GM21423 (cell line): ENCODE data around the gene USP17L13.
"Not testable (repeated sequence)": the region's sequence is repeated elsewhere in the genome, so short reads cannot be mapped to it uniquely, and the experiment has no call there.

Experiments
- ATAC-seq: cut with Tn5 transposase; IDR thresholded peaks from one replicate; pipeline ENCODE4 v1.9.1; 2021; ENCODE audit warnings: mild to moderate bottlenecking, moderate library complexity; ENCODE audit not compliant: unreplicated experiment

The USP17L13 gene

DNA sequence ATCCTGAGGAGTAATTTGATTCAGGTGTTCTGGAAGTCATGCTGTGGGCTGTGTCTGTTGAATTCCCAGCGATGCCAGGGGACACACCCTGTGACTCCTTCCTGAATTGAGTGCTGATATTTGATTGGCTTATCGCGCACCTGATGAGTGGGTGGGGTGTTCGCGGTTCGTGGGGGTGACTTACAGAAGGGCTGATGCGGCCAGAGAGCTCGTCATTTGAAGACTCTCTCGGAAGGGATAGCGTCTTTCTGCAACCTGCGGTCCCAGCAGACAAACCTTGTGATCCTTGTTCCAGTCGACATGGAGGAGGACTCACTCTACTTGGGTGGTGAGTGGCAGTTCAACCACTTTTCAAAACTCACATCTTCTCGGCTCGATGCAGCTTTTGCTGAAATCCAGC is at the start of gene USP17L13:
TSS of gene USP17L13 (plus strand) at position 301 of the 400 bp plus-strand sequence. CDS start at position 301, 0 bp downstream.
- ATAC-seq = not testable (repeated sequence)

DNA sequence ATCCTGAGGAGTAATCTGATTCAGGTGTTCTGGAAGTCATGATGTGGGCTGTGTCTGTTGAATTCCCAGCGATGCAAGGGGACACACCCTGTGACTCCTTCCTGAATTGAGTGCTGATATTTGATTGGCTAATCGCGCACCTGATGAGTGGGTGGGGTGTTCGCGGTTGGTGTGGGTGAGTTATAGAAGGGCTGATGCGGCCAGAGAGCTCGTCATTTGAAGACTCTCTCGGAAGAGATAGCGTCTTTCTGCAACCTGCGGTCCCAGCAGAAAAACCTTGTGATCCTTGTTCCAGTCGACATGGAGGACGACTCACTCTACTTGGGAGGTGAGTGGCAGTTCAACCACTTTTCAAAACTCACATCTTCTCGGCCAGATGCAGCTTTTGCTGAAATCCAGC is 14.3 kb upstream of the USP17L13 start, which contains the start of gene USP17L10:
TSS of gene USP17L10 (plus strand) at position 301 of the 400 bp plus-strand sequence. CDS start at position 301, 0 bp downstream.
- not testable (repeated sequence) for ATAC-seq

GRCh38 chr4:9214701-9215100 is 10.0 kb upstream of the USP17L13 start:
- not testable (repeated sequence) for ATAC-seq

- not testable (repeated sequence) for ATAC-seq
Measured at GRCh38 chr4:9215105-9215504, 9.6 kb upstream of the USP17L13 start, which contains the start of gene USP17L11. Gene USP17L11, plus strand, starts transcription at chr4:9215405. Its CDS starts 0 bp downstream, at chr4:9215405.

DNA sequence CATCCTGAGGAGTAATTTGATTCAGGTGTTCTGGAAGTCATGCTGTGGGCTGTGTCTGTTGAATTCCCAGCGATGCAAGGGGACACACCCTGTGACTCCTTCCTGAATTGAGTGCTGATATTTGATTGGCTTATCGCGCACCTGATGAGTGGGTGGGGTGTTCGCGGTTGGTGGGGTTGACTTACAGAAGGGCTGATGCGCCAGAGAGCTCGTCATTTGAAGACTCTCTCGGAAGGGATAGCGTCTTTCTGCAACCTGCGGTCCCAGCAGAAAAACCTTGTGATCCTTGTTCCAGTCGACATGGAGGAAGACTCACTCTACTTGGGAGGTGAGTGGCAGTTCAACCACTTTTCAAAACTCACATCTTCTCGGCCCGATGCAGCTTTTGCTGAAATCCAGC is 4.8 kb upstream of the USP17L13 start, which contains the start of gene USP17L12:
TSS of gene USP17L12 (plus strand) at position 301 of the 400 bp plus-strand sequence. CDS start at position 301, 0 bp downstream.
- not testable (repeated sequence) for ATAC-seq

DNA sequence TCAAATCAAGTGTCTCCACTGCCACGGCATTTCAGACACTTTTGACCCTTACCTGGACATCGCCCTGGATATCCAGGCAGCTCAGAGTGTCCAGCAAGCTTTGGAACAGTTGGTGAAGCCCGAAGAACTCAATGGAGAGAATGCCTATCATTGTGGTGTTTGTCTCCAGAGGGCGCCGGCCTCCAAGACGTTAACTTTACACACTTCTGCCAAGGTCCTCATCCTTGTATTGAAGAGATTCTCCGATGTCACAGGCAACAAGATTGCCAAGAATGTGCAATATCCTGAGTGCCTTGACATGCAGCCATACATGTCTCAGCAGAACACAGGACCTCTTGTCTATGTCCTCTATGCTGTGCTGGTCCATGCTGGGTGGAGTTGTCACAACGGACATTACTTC is 5.6 kb downstream of the USP17L13 start:
- ATAC-seq = not testable (repeated sequence)

GRCh38 chr4:9234085-9234484 is 9.4 kb downstream of the USP17L13 start, which contains the start of gene USP17L15:
Gene USP17L15, plus strand, starts transcription at chr4:9234385. Its CDS starts 0 bp downstream, at chr4:9234385.
- ATAC-seq = not testable (repeated sequence)

DNA sequence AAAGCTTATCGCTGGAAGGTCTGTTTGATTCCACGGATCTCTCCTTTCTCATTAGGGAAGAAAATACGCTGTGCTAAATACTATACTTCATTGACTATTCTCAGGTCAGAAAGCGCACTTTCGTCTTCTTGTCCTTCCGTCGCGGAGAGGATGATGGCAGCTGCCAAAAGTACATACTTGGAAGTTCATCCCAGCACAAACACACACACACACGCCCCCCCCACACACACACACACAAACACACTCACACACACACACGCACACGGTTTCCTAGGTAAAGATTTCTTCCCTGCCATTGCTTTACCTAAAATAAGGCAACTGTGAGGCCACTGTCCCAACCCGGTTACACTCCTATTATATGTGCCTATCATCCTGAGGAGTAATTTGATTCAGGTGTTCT is 13.8 kb downstream of the USP17L13 start:
- not testable (repeated sequence) for ATAC-seq

DNA sequence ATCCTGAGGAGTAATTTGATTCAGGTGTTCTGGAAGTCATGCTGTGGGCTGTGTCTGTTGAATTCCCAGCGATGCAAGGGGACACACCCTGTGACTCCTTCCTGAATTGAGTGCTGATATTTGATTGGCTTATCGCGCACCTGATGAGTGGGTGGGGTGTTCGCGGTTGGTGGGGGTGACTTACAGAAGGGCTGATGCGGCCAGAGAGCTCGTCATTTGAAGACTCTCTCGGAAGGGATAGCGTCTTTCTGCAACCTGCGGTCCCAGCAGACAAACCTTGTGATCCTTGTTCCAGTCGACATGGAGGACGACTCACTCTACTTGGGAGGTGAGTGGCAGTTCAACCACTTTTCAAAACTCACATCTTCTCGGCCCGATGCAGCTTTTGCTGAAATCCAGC is 18.9 kb downstream of the USP17L13 start, which contains the start of gene USP17L17:
TSS of gene USP17L17 (plus strand) at position 301 of the 400 bp plus-strand sequence. CDS start at position 301, 0 bp downstream.
- not testable (repeated sequence) for ATAC-seq

DNA sequence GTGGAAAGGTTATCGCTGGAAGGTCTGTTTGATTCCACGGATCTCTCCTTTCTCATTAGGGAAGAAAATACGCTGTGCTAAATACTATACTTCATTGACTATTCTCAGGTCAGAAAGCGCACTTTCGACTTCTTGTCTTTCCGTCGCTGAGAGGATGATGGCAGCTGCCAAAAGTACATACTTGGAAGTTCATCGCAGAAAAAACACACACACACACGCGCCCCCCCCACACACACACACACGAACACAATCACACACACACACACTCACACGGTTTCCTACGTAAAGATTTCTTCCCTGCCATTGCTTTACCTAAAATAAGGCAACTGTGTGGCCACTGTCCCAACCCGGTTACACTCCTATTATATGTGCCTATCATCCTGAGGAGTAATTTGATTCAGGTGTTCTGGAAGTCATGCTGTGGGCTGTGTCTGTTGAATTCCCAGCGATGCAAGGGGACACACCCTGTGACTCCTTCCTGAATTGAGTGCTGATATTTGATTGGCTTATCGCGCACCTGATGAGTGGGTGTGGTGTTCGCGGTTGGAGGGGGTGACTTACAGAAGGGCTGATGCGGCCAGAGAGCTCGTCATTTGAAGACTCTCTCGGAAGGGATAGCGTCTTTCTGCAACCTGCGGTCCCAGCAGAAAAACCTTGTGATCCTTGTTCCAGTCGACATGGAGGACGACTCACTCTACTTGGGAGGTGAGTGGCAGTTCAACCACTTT is 23.4 kb downstream of the USP17L13 start, which contains the start of gene USP17L18:
TSS of gene USP17L18 (plus strand) at position 678 of the 728 bp plus-strand sequence. CDS start at position 678, 0 bp downstream.
- ATAC-seq = not testable (repeated sequence)

DNA sequence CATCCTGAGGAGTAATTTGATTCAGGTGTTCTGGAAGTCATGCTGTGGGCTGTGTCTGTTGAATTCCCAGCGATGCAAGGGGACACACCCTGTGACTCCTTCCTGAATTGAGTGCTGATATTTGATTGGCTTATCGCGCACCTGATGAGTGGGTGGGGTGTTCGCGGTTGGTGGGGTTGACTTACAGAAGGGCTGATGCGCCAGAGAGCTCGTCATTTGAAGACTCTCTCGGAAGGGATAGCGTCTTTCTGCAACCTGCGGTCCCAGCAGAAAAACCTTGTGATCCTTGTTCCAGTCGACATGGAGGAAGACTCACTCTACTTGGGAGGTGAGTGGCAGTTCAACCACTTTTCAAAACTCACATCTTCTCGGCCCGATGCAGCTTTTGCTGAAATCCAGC is 28.4 kb downstream of the USP17L13 start, which contains the start of gene USP17L19:
TSS of gene USP17L19 (plus strand) at position 301 of the 400 bp plus-strand sequence. CDS start at position 301, 0 bp downstream.
- ATAC-seq = not testable (repeated sequence)

GRCh38 chr4:9257824-9258223 is 33.1 kb downstream of the USP17L13 start, which contains the start of gene USP17L20:
Gene USP17L20, plus strand, starts transcription at chr4:9258124. Its CDS starts 0 bp downstream, at chr4:9258124.
- not testable (repeated sequence) for ATAC-seq

GRCh38 chr4:9262572-9262971 is 37.9 kb downstream of the USP17L13 start, which contains the start of gene USP17L21:
Gene USP17L21, plus strand, starts transcription at chr4:9262872. Its CDS starts 0 bp downstream, at chr4:9262872.
- not testable (repeated sequence) for ATAC-seq

- ATAC-seq = not testable (repeated sequence)
Measured at GRCh38 chr4:9267319-9267718, 42.6 kb downstream of the USP17L13 start, which contains the start of gene USP17L22. Gene USP17L22, plus strand, starts transcription at chr4:9267619. Its CDS starts 0 bp downstream, at chr4:9267619.

DNA sequence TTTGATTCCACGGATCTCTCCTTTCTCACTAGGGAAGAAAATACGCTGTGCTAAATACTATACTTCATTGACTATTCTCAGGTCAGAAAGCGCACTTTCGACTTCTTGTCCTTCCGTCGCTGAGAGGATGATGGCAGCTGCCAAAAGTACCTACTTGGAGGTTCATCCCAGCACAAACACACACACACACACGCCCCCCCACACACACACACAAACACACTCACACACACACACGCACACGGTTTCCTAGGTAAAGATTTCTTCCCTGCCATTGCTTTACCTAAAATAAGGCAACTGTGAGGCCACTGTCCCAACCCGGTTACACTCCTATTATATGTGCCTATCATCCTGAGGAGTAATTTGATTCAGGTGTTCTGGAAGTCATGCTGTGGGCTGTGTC is 47.0 kb downstream of the USP17L13 start:
- not testable (repeated sequence) for ATAC-seq
